ENCODE measurements around the gene ASMT.
"Not testable (repeated sequence)": the region's sequence is repeated elsewhere in the genome, so short reads cannot be mapped to it uniquely, and the experiment has no call there.

Gene ASMT

GRCh38 chrX:1649621-1650020 lies 34.8 kb downstream of the ASMT start:
- no peak for DNase-seq (ENCODE audit: low read depth in 2 of 2)

- DNase-seq (ENCODE audit: low read depth in 2 of 2): not testable (repeated sequence)
These were observed 37.4 kb downstream of the ASMT start for GRCh38 chrX:1652011-1652811.

GRCh38 chrX:1656379-1656778 lies 41.5 kb downstream of the ASMT start:
- DNase-seq (ENCODE audit: low read depth in 2 of 2): no peak

GRCh38 chrX:1657367-1658070 lies 42.7 kb downstream of the ASMT start:
- DNase-seq (ENCODE audit: low read depth in 2 of 2): peak in 1 of 2 donors; percentile 49

- DNase-seq (ENCODE audit: low read depth in 2 of 2): no peak
These were observed 43.2 kb downstream of the ASMT start for GRCh38 chrX:1658071-1658491.

- no peak for DNase-seq (ENCODE audit: low read depth in 2 of 2)
These were observed 45.0 kb downstream of the ASMT start for GRCh38 chrX:1659664-1660461.

GRCh38 chrX:1661048-1661921 lies 46.4 kb downstream of the ASMT start:
- peak; percentile 35 to 89 for DNase-seq (ENCODE audit: low read depth in 2 of 2)

GRCh38 chrX:1661922-1662221 lies 47.0 kb downstream of the ASMT start:
- no peak for DNase-seq (ENCODE audit: low read depth in 2 of 2)

- DNase-seq (ENCODE audit: low read depth in 2 of 2): no peak
These were observed 52.7 kb downstream of the ASMT start for GRCh38 chrX:1667566-1667965.

GRCh38 chrX:1673337-1673736 lies 58.5 kb downstream of the ASMT start:
- no peak for DNase-seq (ENCODE audit: low read depth in 2 of 2)

- no peak for DNase-seq (ENCODE audit: low read depth in 2 of 2)
These were observed 62.0 kb downstream of the ASMT start for GRCh38 chrX:1676866-1677265.

- no peak for DNase-seq (ENCODE audit: low read depth in 2 of 2)
These were observed 64.4 kb downstream of the ASMT start for GRCh38 chrX:1679238-1679637.

GRCh38 chrX:1681439-1681838 lies 66.6 kb downstream of the ASMT start:
- no peak for DNase-seq (ENCODE audit: low read depth in 2 of 2)

GRCh38 chrX:1681856-1682255 lies 67.0 kb downstream of the ASMT start:
- not testable (repeated sequence) for DNase-seq (ENCODE audit: low read depth in 2 of 2)

GRCh38 chrX:1682501-1682900 lies 67.6 kb downstream of the ASMT start:
- DNase-seq (ENCODE audit: low read depth in 2 of 2): not testable (repeated sequence)

- DNase-seq (ENCODE audit: low read depth in 2 of 2): not testable (repeated sequence)
These were observed 70.0 kb downstream of the ASMT start for GRCh38 chrX:1684883-1685282.

- DNase-seq (ENCODE audit: low read depth in 2 of 2): not testable (repeated sequence)
These were observed 70.6 kb downstream of the ASMT start for GRCh38 chrX:1685444-1685880.

- no peak for DNase-seq (ENCODE audit: low read depth in 2 of 2)
These were observed 71.8 kb downstream of the ASMT start for GRCh38 chrX:1686642-1687041.

All from stimulated activated CD8-positive, alpha-beta memory T cell treated with anti-CD3 and anti-CD28 coated beads, Interleukin-15, amount 100 ng/mL, for 48 hours (primary cell).